H9 (cell line): ENCODE measurements around the gene ZNF503. TPM values are rescaled to one million over a fixed set of nuclear protein-coding genes. Genes with fewer than 3 reads are reported as not detected.

Source experiments
- DNase-seq: peaks from one replicate; pipeline ENCODE4 v3.0.0-alpha.2; 2017
- H2AFZ ChIP-seq: one replicate; pipeline ENCODE4 v1.6.1; 2013; ENCODE audit warnings: mild to moderate bottlenecking, low read length, control low read depth, moderate library complexity
- H2AK5ac ChIP-seq: 2 replicates; pipeline ENCODE4 v1.6.1; 2013; ENCODE audit warnings: low read length, control low read depth, mixed read lengths; ENCODE audit not compliant: insufficient read length
- H2BK120ac ChIP-seq: one replicate; pipeline ENCODE4 v1.6.1; 2013; ENCODE audit warnings: low read depth, mild to moderate bottlenecking, low read length, control low read depth, inconsistent platforms; ENCODE audit not compliant: poor library complexity, severe bottlenecking
- H2BK12ac ChIP-seq: 2 replicates; pipeline ENCODE4 v1.6.1; 2013; ENCODE audit warnings: low read length, control low read depth, mixed read lengths, low read depth; ENCODE audit not compliant: insufficient read length
- H2BK15ac ChIP-seq: 2 replicates; pipeline ENCODE4 v1.6.1; 2013; ENCODE audit warnings: low read depth, low read length, control low read depth
- H2BK20ac ChIP-seq: one replicate; pipeline ENCODE4 v1.6.1; 2013; ENCODE audit warnings: low read depth, mild to moderate bottlenecking, low read length, control low read depth, inconsistent platforms; ENCODE audit not compliant: poor library complexity, severe bottlenecking
- H2BK5ac ChIP-seq: 2 replicates; pipeline ENCODE4 v1.6.1; 2013; ENCODE audit warnings: low read length, control low read depth, mixed read lengths; ENCODE audit not compliant: insufficient read length
- H3K14ac ChIP-seq: 2 replicates; pipeline ENCODE4 v1.6.1; 2013; ENCODE audit warnings: low read length, control low read depth; ENCODE audit not compliant: insufficient read depth
- H3K18ac ChIP-seq: 2 replicates; pipeline ENCODE4 v1.6.1; 2013; ENCODE audit warnings: low read depth, mild to moderate bottlenecking, mixed read lengths, low read length, control low read depth; ENCODE audit not compliant: insufficient read length
- H3K23ac ChIP-seq: 2 replicates; pipeline ENCODE4 v1.6.1; 2013; ENCODE audit warnings: low read length, control low read depth, mixed read lengths, low read depth; ENCODE audit not compliant: insufficient read length
- H3K23me2 ChIP-seq: 2 replicates; pipeline ENCODE4 v1.6.1; 2013; ENCODE audit warnings: low read depth, mild to moderate bottlenecking, mixed read lengths, low read length, control low read depth; ENCODE audit not compliant: insufficient read length, poor library complexity, severe bottlenecking
- H3K27ac ChIP-seq: 2 replicates; pipeline ENCODE4 v1.5.1; 2013; ENCODE audit warnings: low read length, control low read depth, mixed read lengths, low read depth; ENCODE audit not compliant: insufficient read length
- H3K27me3 ChIP-seq: 2 replicates; pipeline ENCODE4 v1.6.1; 2013; ENCODE audit warnings: low read length, control low read depth, inconsistent platforms; ENCODE audit not compliant: insufficient read depth
- H3K4ac ChIP-seq: 2 replicates; pipeline ENCODE4 v1.6.1; 2013; ENCODE audit warnings: low read depth, mild to moderate bottlenecking, control low read depth, inconsistent platforms, low read length, moderate library complexity
- H3K4me1 ChIP-seq: 2 replicates; pipeline ENCODE4 v1.6.1; 2013; ENCODE audit warnings: low read length, control low read depth, inconsistent platforms; ENCODE audit not compliant: insufficient read depth
- H3K4me2 ChIP-seq: 2 replicates; pipeline ENCODE4 v1.6.1; 2013; ENCODE audit warnings: low read length, control low read depth, mixed read lengths; ENCODE audit not compliant: insufficient read length, insufficient read depth
- H3K56ac ChIP-seq: 2 replicates; pipeline ENCODE4 v1.6.1; 2013; ENCODE audit warnings: low read depth, mild to moderate bottlenecking, mixed read lengths, low read length, control low read depth; ENCODE audit not compliant: insufficient read length
- H3K79me1 ChIP-seq: 2 replicates; pipeline ENCODE4 v1.6.1; 2013; ENCODE audit warnings: low read depth, mild to moderate bottlenecking, moderate library complexity, low read length, control low read depth, inconsistent platforms; ENCODE audit not compliant: insufficient read depth, poor library complexity, severe bottlenecking
- H3K79me2 ChIP-seq: 2 replicates; pipeline ENCODE4 v1.6.1; 2013; ENCODE audit warnings: low read length, control low read depth, inconsistent platforms; ENCODE audit not compliant: insufficient read depth
- H3K9ac ChIP-seq: 2 replicates; pipeline ENCODE4 v1.6.1; 2013; ENCODE audit warnings: low read length, control low read depth, mixed read lengths; ENCODE audit not compliant: insufficient read length; ENCODE audit errors: extremely low read depth
- H3K9me3 ChIP-seq: one replicate; pipeline ENCODE4 v1.6.1; 2013; ENCODE audit warnings: low read depth, low read length, inconsistent platforms; ENCODE audit not compliant: control insufficient read depth
- H3T11ph ChIP-seq: one replicate; pipeline ENCODE4 v1.6.1; 2013; ENCODE audit warnings: mild to moderate bottlenecking, low read length, control low read depth, inconsistent platforms
- H4K20me1 ChIP-seq: one replicate; pipeline ENCODE4 v1.6.1; 2013; ENCODE audit not compliant: control insufficient read depth, insufficient read length, insufficient read depth
- H4K5ac ChIP-seq: 2 replicates; pipeline ENCODE4 v1.6.1; 2013; ENCODE audit warnings: low read depth, mild to moderate bottlenecking, mixed read lengths, low read length, control low read depth; ENCODE audit not compliant: insufficient read length
- H4K8ac ChIP-seq: replicated peaks from 2 replicates; pipeline ENCODE4 v1.6.1; 2013; ENCODE audit warnings: low read length, control low read depth, mixed read lengths, low read depth; ENCODE audit not compliant: insufficient read length
- H4K91ac ChIP-seq: 2 replicates; pipeline ENCODE4 v1.6.1; 2013; ENCODE audit warnings: low read depth, mild to moderate bottlenecking, moderate library complexity, mixed read lengths, low read length, control low read depth; ENCODE audit not compliant: insufficient read length
- H3K27ac Mint-ChIP-seq, 3 experiments: 2 replicates in 2 of 3; 3 replicates in 1 of 3; pipeline ENCODE4 v1.8.0; 2020 to 2021; ENCODE audit warnings: mixed read lengths in 3 of 3, mild to moderate bottlenecking in 1 of 3, moderate library complexity in 1 of 3
- H3K27me3 Mint-ChIP-seq: 2 replicates; pipeline ENCODE4 v1.8.0; 2021; ENCODE audit warnings: low read depth, mild to moderate bottlenecking, moderate library complexity, mixed read lengths
- H3K36me3 Mint-ChIP-seq, 3 experiments: 2 replicates in 2 of 3; 3 replicates in 1 of 3; pipeline ENCODE4 v1.8.0; 2020 to 2021; ENCODE audit warnings: low read depth in 3 of 3, mixed read lengths in 3 of 3; ENCODE audit not compliant: insufficient read depth in 1 of 3
- H3K4me1 Mint-ChIP-seq, 2 experiments: 2 replicates each; pipeline ENCODE4 v1.8.0; 2020; ENCODE audit warnings: mixed read lengths in 2 of 2
- H3K4me3 Mint-ChIP-seq, 2 experiments: 2 replicates in 1 of 2; 3 replicates in 1 of 2; pipeline ENCODE4 v1.8.0; 2020 to 2021; ENCODE audit warnings: mild to moderate bottlenecking in 2 of 2, mixed read lengths in 2 of 2, moderate library complexity in 1 of 2
- H3K9me3 Mint-ChIP-seq, 2 experiments: 2 replicates in 1 of 2; 3 replicates in 1 of 2; pipeline ENCODE4 v1.8.0; 2020; ENCODE audit warnings: mild to moderate bottlenecking in 2 of 2, mixed read lengths in 2 of 2, moderate library complexity in 1 of 2
- WGBS: extraction: QIAGEN DNeasy Blood & Tissue Kit; methylation state at CpG from one replicate; pipeline ENCODE4 v1.1.7; 2013; ENCODE audit warnings: missing lambda C conversion rate, low lambda C conversion rate, mixed read lengths; ENCODE audit not compliant: insufficient read length; ENCODE audit errors: extremely low coverage; 5-methylcytosine and 5-hydroxymethylcytosine counted together
- total RNA-seq: library from RNA; stranded (reverse); gene quantifications from 2 replicates; pipeline ENCODE4 v1.2.1, GENCODE V29; 2021
- TF ChIP-seq, protein P1 (sequence below): fragments of 200-600 bp; sonication (generic); conservative IDR thresholded peaks from 3 replicates; pipeline ENCODE4 v1.8.0; 2021; ENCODE audit warnings: antibody characterized with exemption, mild to moderate bottlenecking

Gene ZNF503
- total RNA-seq, 1 experiment from 2014 or later, result 0.09 TPM

DNA sequence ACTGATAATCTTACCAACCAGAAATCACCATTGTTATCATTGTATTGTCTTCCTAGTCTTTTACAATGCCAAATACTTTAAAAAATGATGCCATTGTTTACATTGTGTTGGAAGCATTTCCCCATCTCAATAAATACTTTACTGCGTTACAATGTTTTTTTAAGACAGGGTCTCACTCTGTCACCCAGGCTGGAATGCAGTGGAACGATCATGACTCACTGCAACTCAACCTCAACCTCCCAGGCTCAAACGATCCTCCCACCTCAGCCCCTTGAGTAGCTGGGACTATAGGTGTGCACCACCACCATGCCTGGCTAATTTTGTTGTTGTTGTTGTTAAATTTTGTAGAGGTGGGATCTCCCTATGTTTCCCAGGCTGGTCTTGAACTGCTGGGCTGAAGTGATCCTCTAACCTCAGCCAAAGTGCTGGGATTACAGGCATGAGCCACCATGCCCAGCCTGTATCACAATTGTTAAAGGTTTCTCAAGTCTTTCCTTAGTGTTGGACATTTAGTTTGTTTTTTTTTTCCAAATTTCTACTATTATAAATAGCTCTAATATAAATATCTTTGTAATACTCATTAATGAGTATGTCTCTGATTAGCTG, 43.3 kb upstream of the ZNF503 start:
- H2BK5ac ChIP-seq, result no peak overlapping the region
- no peaks in the 10 kb centered on the region for H3K79me1 ChIP-seq
- Mint-ChIP-seq H3K27ac (no peak overlapping the region), H3K4me1 (peaks cover 8 to 11% of the 10 kb centered on the region in 2 experiments), H3K4me3 (no peak overlapping the region), H3K27me3 (peaks cover 62% of the 10 kb centered on the region), H3K9me3 (peaks cover 24 to 28% of the 10 kb centered on the region in 2 experiments), H3K36me3 (peaks cover 0 to 19% (median 0%) of the 10 kb centered on the region in 3 experiments; a peak in 3 of 7 replicates)
- H3K79me2 ChIP-seq, result no peaks in the 10 kb centered on the region
- H4K20me1 ChIP-seq, result no peaks in the 10 kb centered on the region
- no peak overlapping the region for H2AFZ ChIP-seq
- no peak overlapping the region for H4K8ac ChIP-seq
- no CpG with 5 or more reads among the region's 3 CpGs for WGBS
- H2AK5ac ChIP-seq, result no peak overlapping the region
- no peak overlapping the region for H3K9ac ChIP-seq
- no peak overlapping the region for H3T11ph ChIP-seq
- no peak overlapping the region for H2BK120ac ChIP-seq
- no peak overlapping the region for H4K5ac ChIP-seq
- H2BK12ac ChIP-seq, result no peak overlapping the region
- no peaks in the 10 kb centered on the region for H3K9me3 ChIP-seq
- no peak overlapping the region for H3K14ac ChIP-seq
- no peak overlapping the region for H3K56ac ChIP-seq
- H4K91ac ChIP-seq, result no peak overlapping the region
- peaks cover 3% of the 10 kb centered on the region; the same call in 1 of the 2 replicates for H3K4me1 ChIP-seq
- no peak overlapping the region for H2BK15ac ChIP-seq
- H3K18ac ChIP-seq, result no peak overlapping the region
- no peak for DNase-seq
- no peaks in the 10 kb centered on the region for H3K23me2 ChIP-seq
- H3K27ac ChIP-seq, result no peak overlapping the region
- TF ChIP-seq, protein P1, sequence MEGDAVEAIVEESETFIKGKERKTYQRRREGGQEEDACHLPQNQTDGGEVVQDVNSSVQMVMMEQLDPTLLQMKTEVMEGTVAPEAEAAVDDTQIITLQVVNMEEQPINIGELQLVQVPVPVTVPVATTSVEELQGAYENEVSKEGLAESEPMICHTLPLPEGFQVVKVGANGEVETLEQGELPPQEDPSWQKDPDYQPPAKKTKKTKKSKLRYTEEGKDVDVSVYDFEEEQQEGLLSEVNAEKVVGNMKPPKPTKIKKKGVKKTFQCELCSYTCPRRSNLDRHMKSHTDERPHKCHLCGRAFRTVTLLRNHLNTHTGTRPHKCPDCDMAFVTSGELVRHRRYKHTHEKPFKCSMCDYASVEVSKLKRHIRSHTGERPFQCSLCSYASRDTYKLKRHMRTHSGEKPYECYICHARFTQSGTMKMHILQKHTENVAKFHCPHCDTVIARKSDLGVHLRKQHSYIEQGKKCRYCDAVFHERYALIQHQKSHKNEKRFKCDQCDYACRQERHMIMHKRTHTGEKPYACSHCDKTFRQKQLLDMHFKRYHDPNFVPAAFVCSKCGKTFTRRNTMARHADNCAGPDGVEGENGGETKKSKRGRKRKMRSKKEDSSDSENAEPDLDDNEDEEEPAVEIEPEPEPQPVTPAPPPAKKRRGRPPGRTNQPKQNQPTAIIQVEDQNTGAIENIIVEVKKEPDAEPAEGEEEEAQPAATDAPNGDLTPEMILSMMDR, result no peak
- no peak overlapping the region for H2BK20ac ChIP-seq
- no peak overlapping the region for H3K4me2 ChIP-seq
- H3K4ac ChIP-seq, result no peak overlapping the region
- no peaks in the 10 kb centered on the region; the same call in 1 of the 2 replicates for H3K27me3 ChIP-seq
- H3K23ac ChIP-seq, result no peak overlapping the region
